OCI-LY7 (cell line): ENCODE measurements around the gene QPRT. TPM values are rescaled to one million over a fixed set of nuclear protein-coding genes. Genes with fewer than 3 reads are reported as not detected.

Experiments used
- BruUV-seq: library from RNA; stranded (reverse); fragments of 400-500 nt; replicated peaks from 2 replicates; lab custom pipeline; 2021; lab: Mats Ljungman, UMichigan
- CTCF ChIA-PET: fragments of 300-600 bp; sonication (Branson Sonifier 250); formaldehyde crosslinking; loops from one replicate; lab custom pipeline; 2022; ENCODE audit warnings: antibody characterized with exemption; ENCODE audit not compliant: unreplicated experiment; lab: Charles Lee
- POLR2A ChIA-PET: fragments of 300-600 bp; sonication (Branson Sonifier 250); formaldehyde crosslinking; loops from one replicate; lab custom pipeline; 2022; ENCODE audit warnings: antibody characterized with exemption; lab: Charles Lee
- DNase-seq: peaks from one replicate; pipeline ENCODE4 v3.0.0-alpha.2; 2015; ENCODE audit warnings: low spot score
- H2AFZ ChIP-seq: fragments of 200-600 bp; sonication (generic), shearing (Covaris generic); 2 replicates; pipeline ENCODE4 v1.6.1; 2014; ENCODE audit warnings: mild to moderate bottlenecking, antibody characterized with exemption, low read length, moderate library complexity
- H3K27ac ChIP-seq: fragments of 200-600 bp; sonication (generic); 2 replicates; pipeline ENCODE4 v1.5.1; 2014; ENCODE audit warnings: mixed run types, low read depth, mild to moderate bottlenecking, moderate library complexity, low read length, inconsistent platforms; ENCODE audit not compliant: poor library complexity, severe bottlenecking
- H3K36me3 ChIP-seq: fragments of 200-600 bp; sonication (generic); 2 replicates; pipeline ENCODE4 v1.6.1; 2014; ENCODE audit warnings: mild to moderate bottlenecking, antibody characterized with exemption, low read length, moderate library complexity, mixed read lengths; ENCODE audit not compliant: insufficient read depth
- H3K4me1 ChIP-seq: fragments of 200-600 bp; sonication (generic); 2 replicates; pipeline ENCODE4 v1.5.1; 2014; ENCODE audit warnings: mild to moderate bottlenecking, low read length; ENCODE audit not compliant: insufficient read depth, poor library complexity, severe bottlenecking
- H3K4me2 ChIP-seq: fragments of 200-600 bp; sonication (generic); 2 replicates; pipeline ENCODE4 v1.6.1; 2014; ENCODE audit warnings: mild to moderate bottlenecking, low read length
- H3K4me3 ChIP-seq: fragments of 200-600 bp; sonication (generic); 2 replicates; pipeline ENCODE4 v1.5.1; 2014; ENCODE audit warnings: mild to moderate bottlenecking, low read depth, low read length; ENCODE audit not compliant: poor library complexity, severe bottlenecking
- H3K79me2 ChIP-seq: fragments of 200-600 bp; sonication (generic); 2 replicates; pipeline ENCODE4 v1.6.1; 2016; ENCODE audit warnings: low read depth, mild to moderate bottlenecking, low read length, moderate library complexity, mixed read lengths; ENCODE audit not compliant: insufficient read depth
- H3K9me2 ChIP-seq: fragments of 200-600 bp; sonication (generic); 2 replicates; pipeline ENCODE4 v1.6.1; 2016; ENCODE audit warnings: mild to moderate bottlenecking, low read length, mixed read lengths; ENCODE audit not compliant: insufficient read depth
- H3K9me3 ChIP-seq: fragments of 200-600 bp; sonication (generic); 2 replicates; pipeline ENCODE4 v1.6.1; 2014; ENCODE audit warnings: mild to moderate bottlenecking, mixed run types, low read length, mixed read lengths
- H4K20me1 ChIP-seq: fragments of 200-600 bp; sonication (generic); 2 replicates; pipeline ENCODE4 v1.6.1; 2014; ENCODE audit warnings: mild to moderate bottlenecking, antibody characterized with exemption, low read length, moderate library complexity, mixed read lengths; ENCODE audit not compliant: insufficient read depth
- CTCF ChIP-seq: fragments of 200-600 bp; sonication (generic); conservative IDR thresholded peaks from 2 replicates; pipeline ENCODE4 v1.5.1; 2014; ENCODE audit warnings: mild to moderate bottlenecking, antibody characterized with exemption, low read length, moderate library complexity, mixed read lengths
- EZH2phosphoT487 ChIP-seq: fragments of 200-600 bp; sonication (generic); IDR thresholded peaks from 2 replicates; pipeline ENCODE4 v1.6.1; 2018; ENCODE audit warnings: low read depth, borderline replicate concordance, mild to moderate bottlenecking, mixed run types, antibody characterized with exemption, low read length, moderate library complexity, mixed read lengths
- intact Hi-C: fragments of 100-400 bp; cut with micrococcal nuclease; formaldehyde crosslinking; loops from one replicate; pipeline ENCODE4 v1.10.0; 2022; ENCODE audit not compliant: unreplicated experiment
- total RNA-seq, 2 experiments: library from RNA; depleted of rRNA in 1 of 2; stranded (reverse); fragments of >200 nt in 1 of 2; shearing (Covaris generic) in 1 of 2; gene quantifications; 2 replicates each; pipeline ENCODE4 v1.2.3, GENCODE V29; 2014 to 2022

Gene QPRT
- total RNA-seq, 2 experiments from 2014 or later: 10.6 to 12.6 TPM

- no peaks in the 10 kb centered on the region for H3K36me3 ChIP-seq
- no peak for DNase-seq
- H3K4me3 ChIP-seq: no peak overlapping the region
- no peak overlapping the region for H2AFZ ChIP-seq
- H3K9me3 ChIP-seq: no peaks in the 10 kb centered on the region
- ChIA-PET CTCF (no interaction called here), POLR2A (interaction anchor here (0.7 kb wide), 1 partner anchor 227 kb away, joined by 3 read pairs; no protein-coding TSS in a partner anchor)
- H3K79me2 ChIP-seq: no peaks in the 10 kb centered on the region
- no peaks in the 10 kb centered on the region for H3K4me1 ChIP-seq
- BruUV-seq: no TSS peak
- H3K4me2 ChIP-seq: no peak overlapping the region
- intact Hi-C loops: no loop called here
- no peak overlapping the region for H3K27ac ChIP-seq
- TF ChIP-seq CTCF (no peak), EZH2phosphoT487 (no peak)
- H4K20me1 ChIP-seq: no peaks in the 10 kb centered on the region
- H3K9me2 ChIP-seq: no peaks in the 10 kb centered on the region
These were observed 38.1 kb downstream of the QPRT start for GRCh38 chr16:29717113-29717512.

GRCh38 chr16:29719063-29719462 lies 40.1 kb downstream of the QPRT start:
- ChIA-PET CTCF (no interaction called here), POLR2A (interaction anchor here (0.6 to 1.1 kb wide), 3 partner anchors 14 to 71 kb away, joined by 3 to 5 read pairs (median 3); partner anchors contain the start of gene KIF22)
- no peaks in the 10 kb centered on the region for H3K79me2 ChIP-seq
- H3K4me2 ChIP-seq: no peak overlapping the region
- no TSS peak for BruUV-seq
- H4K20me1 ChIP-seq: no peaks in the 10 kb centered on the region
- no peak for TF ChIP-seq EZH2phosphoT487
- no peak for TF ChIP-seq CTCF
- H3K4me3 ChIP-seq: no peak overlapping the region
- intact Hi-C loops: no loop called here
- DNase-seq: no peak
- H3K36me3 ChIP-seq: no peaks in the 10 kb centered on the region
- H3K9me3 ChIP-seq: no peaks in the 10 kb centered on the region
- H3K9me2 ChIP-seq: no peaks in the 10 kb centered on the region
- no peaks in the 10 kb centered on the region for H3K4me1 ChIP-seq
- H3K27ac ChIP-seq: no peak overlapping the region
- no peak overlapping the region for H2AFZ ChIP-seq

- H3K79me2 ChIP-seq: no peaks in the 10 kb centered on the region
- no peak for DNase-seq
- H2AFZ ChIP-seq: no peak overlapping the region
- H4K20me1 ChIP-seq: no peaks in the 10 kb centered on the region
- H3K27ac ChIP-seq: no peak overlapping the region
- H3K9me2 ChIP-seq: no peaks in the 10 kb centered on the region
- ChIA-PET CTCF (no interaction called here), POLR2A (interaction anchor here (0.7 to 0.9 kb wide), 3 partner anchors 84 to 861 kb away, joined by 3 to 4 read pairs (median 4); no protein-coding TSS in a partner anchor)
- no peaks in the 10 kb centered on the region for H3K4me1 ChIP-seq
- H3K9me3 ChIP-seq: no peaks in the 10 kb centered on the region
- intact Hi-C loops: loop anchor here (2.0 kb wide), 1 partner anchor 20 kb away; no protein-coding TSS in a partner anchor
- no peaks in the 10 kb centered on the region for H3K36me3 ChIP-seq
- H3K4me3 ChIP-seq: no peak overlapping the region
- TF ChIP-seq CTCF: no peak
- no TSS peak for BruUV-seq
- no peak overlapping the region for H3K4me2 ChIP-seq
These were observed 41.7 kb downstream of the QPRT start for GRCh38 chr16:29720703-29721102.
